GM13976 (cell line): Measurements from ENCODE around the gene CNIH1.
"Not testable (repeated sequence)": the region's sequence is repeated elsewhere in the genome, so short reads cannot be mapped to it uniquely, and the experiment has no call there.

ENCODE experiments used
- DNase-seq: peaks from one replicate; pipeline ENCODE4 v3.0.0; 2012; ENCODE audit warnings: low spot score
- in situ Hi-C: fragments of 300-500 bp; cut with MboI; formaldehyde crosslinking; loops from one replicate; pipeline ENCODE4 v1.12.0; 2022; ENCODE audit warnings: low sequenced_read_pairs, mixed read lengths, inconsistent platforms; ENCODE audit not compliant: unreplicated experiment
- TF ChIP-seq, protein P1 (sequence below): IDR thresholded peaks from 2 replicates; pipeline ENCODE4 v1.5.1; 2012; ENCODE audit warnings: borderline replicate concordance, mild to moderate bottlenecking; ENCODE audit not compliant: insufficient read depth; ENCODE audit errors: extremely low read depth, missing control alignments, control extremely low read depth

The CNIH1 gene

DNA sequence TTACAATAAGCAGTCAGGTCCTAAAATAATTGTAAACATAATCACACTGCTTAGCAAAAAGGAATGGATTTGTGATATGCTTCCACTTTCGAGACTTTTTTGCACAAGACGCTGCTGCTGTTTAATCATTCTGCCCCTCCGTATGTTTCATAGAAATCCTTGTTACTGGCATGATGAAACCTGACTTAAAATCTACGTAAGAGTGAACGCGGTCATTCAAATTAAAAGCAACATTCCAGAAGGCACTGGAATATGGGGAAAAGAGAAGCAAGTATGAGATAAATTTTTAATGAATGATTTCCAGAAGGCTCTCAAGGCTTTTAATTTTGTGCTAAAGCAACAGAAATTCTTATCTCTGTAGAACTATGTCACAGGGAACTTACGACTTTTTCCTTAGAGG, 1.1 kb downstream of the CNIH1 start:
- no peak for DNase-seq
- in situ Hi-C loops, result no loop called here
- TF ChIP-seq, protein P1, sequence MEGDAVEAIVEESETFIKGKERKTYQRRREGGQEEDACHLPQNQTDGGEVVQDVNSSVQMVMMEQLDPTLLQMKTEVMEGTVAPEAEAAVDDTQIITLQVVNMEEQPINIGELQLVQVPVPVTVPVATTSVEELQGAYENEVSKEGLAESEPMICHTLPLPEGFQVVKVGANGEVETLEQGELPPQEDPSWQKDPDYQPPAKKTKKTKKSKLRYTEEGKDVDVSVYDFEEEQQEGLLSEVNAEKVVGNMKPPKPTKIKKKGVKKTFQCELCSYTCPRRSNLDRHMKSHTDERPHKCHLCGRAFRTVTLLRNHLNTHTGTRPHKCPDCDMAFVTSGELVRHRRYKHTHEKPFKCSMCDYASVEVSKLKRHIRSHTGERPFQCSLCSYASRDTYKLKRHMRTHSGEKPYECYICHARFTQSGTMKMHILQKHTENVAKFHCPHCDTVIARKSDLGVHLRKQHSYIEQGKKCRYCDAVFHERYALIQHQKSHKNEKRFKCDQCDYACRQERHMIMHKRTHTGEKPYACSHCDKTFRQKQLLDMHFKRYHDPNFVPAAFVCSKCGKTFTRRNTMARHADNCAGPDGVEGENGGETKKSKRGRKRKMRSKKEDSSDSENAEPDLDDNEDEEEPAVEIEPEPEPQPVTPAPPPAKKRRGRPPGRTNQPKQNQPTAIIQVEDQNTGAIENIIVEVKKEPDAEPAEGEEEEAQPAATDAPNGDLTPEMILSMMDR, result no peak

DNA sequence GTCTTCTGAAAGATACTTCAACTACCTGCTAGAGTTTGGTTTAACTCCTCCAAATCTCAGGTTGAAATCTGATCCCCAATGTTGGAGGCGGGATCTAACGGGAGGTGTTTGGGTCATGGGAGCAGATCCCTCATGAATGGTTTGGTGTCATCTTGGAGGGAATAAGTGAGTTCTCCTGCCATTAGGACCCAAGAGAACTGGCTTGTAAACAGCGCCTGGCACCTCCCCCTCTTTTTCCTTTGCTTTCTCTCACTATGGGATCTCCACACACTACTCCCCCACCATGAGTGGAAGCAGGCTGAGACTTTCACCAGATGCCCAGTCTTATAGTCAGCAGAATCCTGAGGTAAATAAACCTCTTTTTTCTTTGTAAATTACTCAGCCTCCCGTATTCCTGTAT, 2.5 kb downstream of the CNIH1 start:
- in situ Hi-C loops, result no loop called here
- DNase-seq, result no peak
- TF ChIP-seq, protein P1, result no peak

DNA sequence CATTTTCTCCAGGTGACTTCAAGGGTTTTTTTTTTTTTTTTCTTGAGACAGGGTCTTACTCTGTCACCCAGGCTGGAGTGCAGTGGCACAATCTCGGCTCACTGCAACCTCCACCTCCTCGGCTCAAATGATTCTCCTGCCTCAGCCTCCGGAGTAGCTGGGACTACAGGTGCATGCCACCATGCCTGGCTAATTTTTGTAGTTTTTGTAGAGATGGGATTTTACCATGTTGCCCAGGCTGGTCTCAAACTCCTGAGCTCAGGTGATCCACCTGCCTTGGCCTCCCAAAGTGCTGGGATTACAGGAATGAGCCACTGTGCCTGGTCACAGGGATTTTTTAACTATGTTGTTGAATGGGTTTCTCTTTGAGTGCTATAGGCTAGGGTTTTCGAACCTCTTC, 3.2 kb downstream of the CNIH1 start:
- DNase-seq, in situ Hi-C loops: not testable (repeated sequence)

DNA sequence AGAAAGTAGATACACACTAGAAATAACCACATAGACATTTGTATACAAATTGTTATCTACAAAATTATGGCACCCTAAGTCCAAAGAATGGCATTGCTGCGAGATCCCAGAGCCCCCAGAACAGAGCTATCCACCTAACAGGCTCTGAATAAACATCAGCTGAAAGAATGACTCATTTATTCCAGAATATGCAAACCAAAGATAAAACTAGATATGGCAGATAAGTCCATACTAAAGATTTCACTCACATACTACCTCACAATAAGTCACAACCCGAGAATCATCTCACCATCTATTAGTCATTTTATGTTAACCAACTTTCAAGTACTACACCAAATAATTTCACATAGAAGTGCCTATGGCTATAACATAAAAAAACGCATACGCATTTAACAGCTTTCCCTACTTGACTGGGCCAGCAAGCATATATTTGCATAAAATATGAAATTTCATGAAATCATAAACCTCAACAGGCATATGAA, 5.6 kb downstream of the CNIH1 start:
- peak; percentile 28 for DNase-seq
- in situ Hi-C loops, result no loop called here
- TF ChIP-seq, protein P1, result no peak

DNA sequence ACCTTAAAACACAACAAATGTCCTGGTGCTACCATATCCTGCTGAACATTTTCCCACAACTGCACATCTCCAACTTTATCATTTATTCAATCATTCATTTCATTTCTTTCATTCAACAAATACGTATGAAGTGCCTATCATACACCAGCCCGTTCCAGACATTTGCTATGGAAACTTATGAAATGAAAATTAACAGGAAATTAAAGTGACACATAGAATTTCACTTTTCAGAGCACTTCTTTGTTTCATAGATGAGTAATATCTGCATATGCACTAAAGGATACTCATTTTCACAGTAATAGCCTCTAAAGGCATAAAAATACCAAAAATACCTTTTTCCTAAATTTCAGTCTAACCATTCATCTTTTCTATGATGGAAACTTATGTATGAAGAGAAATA, 12.6 kb downstream of the CNIH1 start:
- no peak for DNase-seq
- in situ Hi-C loops, result no loop called here
- TF ChIP-seq, protein P1, result no peak

DNA sequence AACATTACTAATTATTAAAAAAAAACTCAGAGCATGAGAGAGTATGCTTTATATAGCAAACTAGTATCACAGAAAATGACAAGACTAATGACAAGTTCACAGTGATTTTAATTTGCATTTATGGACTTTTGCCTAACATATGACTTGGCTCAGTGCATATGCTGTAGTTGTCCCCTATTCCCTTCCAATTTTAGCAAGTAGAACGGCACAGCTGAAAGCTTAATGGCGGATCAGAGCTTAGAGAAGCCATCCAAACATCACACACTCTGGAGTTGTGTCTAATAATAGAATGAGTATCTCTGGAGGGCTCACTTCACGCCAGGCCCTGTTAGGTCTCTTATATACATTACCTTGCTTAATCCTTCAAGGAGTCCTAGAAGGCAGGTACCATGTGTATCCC, 13.3 kb downstream of the CNIH1 start:
- in situ Hi-C loops, result no loop called here
- no peak for DNase-seq

DNA sequence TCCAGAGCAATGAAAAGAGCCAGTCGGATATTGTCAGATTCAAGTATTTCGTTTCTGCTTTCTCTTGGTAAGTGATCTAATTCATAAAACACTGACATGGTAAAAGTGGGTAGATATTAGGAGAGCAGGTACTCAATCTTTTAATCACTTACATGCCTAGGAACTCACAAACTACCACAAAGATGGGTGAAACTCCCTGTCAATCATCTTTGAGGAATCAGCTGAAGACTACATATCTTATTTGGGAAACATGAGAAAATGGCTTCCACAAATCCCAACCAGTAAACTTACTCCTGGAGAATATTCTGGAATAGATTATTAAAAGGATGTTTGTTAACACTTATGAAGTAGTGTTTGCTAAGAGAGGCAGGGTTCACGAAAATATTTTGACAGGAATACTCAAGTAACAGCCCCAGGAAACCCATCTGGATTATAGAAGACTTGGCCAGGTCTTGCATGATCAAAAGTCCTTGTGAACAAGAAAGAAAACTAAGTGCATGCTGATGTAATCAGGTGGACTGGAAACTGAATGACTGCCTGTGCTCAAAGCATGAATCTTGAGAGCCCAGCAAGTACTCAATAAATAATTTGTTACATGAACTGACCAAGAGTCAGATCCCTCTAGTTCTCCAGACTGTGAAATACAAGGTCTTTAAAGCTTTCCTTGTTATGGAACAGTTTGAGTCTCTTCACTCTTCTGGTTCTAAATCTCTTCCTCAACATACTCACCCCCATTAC, 15.5 kb downstream of the CNIH1 start:
- no peak for DNase-seq
- in situ Hi-C loops, result no loop called here
- TF ChIP-seq, protein P1, result no peak

More for the DNA sequence above, 13.3 kb downstream of the CNIH1 start:
- TF ChIP-seq, protein P1, result no peak
